OCI-LY1 (cell line): ENCODE data around the gene C4B.
"Not testable (repeated sequence)": the region's sequence is repeated elsewhere in the genome, so short reads cannot be mapped to it uniquely, and the experiment has no call there.

Experiments used
- H2AFZ ChIP-seq: fragments of 200-600 bp; sonication (generic), shearing (Covaris generic); 2 replicates; pipeline ENCODE4 v1.6.0; 2014; ENCODE audit warnings: antibody characterized with exemption, mild to moderate bottlenecking, low read length
- H3F3A ChIP-seq: fragments of 200-600 bp; sonication (generic), shearing (Covaris generic); 2 replicates; pipeline ENCODE4 v1.6.0; 2014; ENCODE audit warnings: mild to moderate bottlenecking, antibody characterized with exemption, low read length, moderate library complexity; ENCODE audit not compliant: insufficient read depth
- H3K27ac ChIP-seq: fragments of 200-600 bp; sonication (generic); 2 replicates; pipeline ENCODE4 v1.5.1; 2014; ENCODE audit warnings: low read length, mixed run types, mild to moderate bottlenecking, low read depth; ENCODE audit not compliant: poor library complexity, severe bottlenecking
- H3K27me3 ChIP-seq: fragments of 200-600 bp; sonication (generic); 2 replicates; pipeline ENCODE4 v1.6.0; 2014; ENCODE audit warnings: antibody characterized with exemption, mild to moderate bottlenecking, low read length, moderate library complexity; ENCODE audit not compliant: insufficient read depth
- H3K36me3 ChIP-seq: fragments of 200-600 bp; sonication (generic); 2 replicates; pipeline ENCODE4 v1.6.1; 2014; ENCODE audit warnings: mild to moderate bottlenecking, antibody characterized with exemption, low read length, moderate library complexity, mixed read lengths; ENCODE audit not compliant: insufficient read depth
- H3K4me1 ChIP-seq: fragments of 200-600 bp; sonication (generic); 2 replicates; pipeline ENCODE4 v1.5.1; 2014; ENCODE audit warnings: mild to moderate bottlenecking, low read length, moderate library complexity; ENCODE audit not compliant: insufficient read depth, severe bottlenecking
- H3K4me2 ChIP-seq: fragments of 200-600 bp; sonication (generic), shearing (Covaris generic); 2 replicates; pipeline ENCODE4 v1.6.1; 2014; ENCODE audit warnings: low read length
- H3K4me3 ChIP-seq: fragments of 200-600 bp; sonication (generic); 2 replicates; pipeline ENCODE4 v1.5.1; 2014; ENCODE audit warnings: low read length, low read depth, mild to moderate bottlenecking, mixed read lengths; ENCODE audit not compliant: poor library complexity, severe bottlenecking
- H3K79me2 ChIP-seq: fragments of 200-600 bp; shearing (Covaris generic); 2 replicates; pipeline ENCODE4 v1.6.1; 2016; ENCODE audit warnings: mixed run types, low read length, mixed read lengths; ENCODE audit not compliant: insufficient read depth
- H3K9ac ChIP-seq: fragments of 200-600 bp; sonication (generic), shearing (Covaris generic); 2 replicates; pipeline ENCODE4 v1.6.1; 2014; ENCODE audit warnings: mild to moderate bottlenecking, low read length, mixed read lengths
- H3K9me2 ChIP-seq: fragments of 200-600 bp; sonication (generic), shearing (Covaris generic); 2 replicates; pipeline ENCODE4 v1.6.1; 2014; ENCODE audit warnings: low read depth, mild to moderate bottlenecking, low read length, mixed read lengths
- H3K9me3 ChIP-seq: fragments of 200-600 bp; shearing (Covaris generic); 2 replicates; pipeline ENCODE4 v1.6.1; 2014; ENCODE audit warnings: low read length, mixed read lengths
- H4K20me1 ChIP-seq: fragments of 200-600 bp; sonication (generic), shearing (Covaris generic); 2 replicates; pipeline ENCODE4 v1.6.0; 2016; ENCODE audit warnings: mild to moderate bottlenecking, low read length; ENCODE audit not compliant: insufficient read depth
- CTCF ChIP-seq: fragments of 200-600 bp; sonication (generic), shearing (Covaris generic); IDR thresholded peaks from 2 replicates; pipeline ENCODE4 v1.5.1; 2017; ENCODE audit warnings: mild to moderate bottlenecking, antibody characterized with exemption, low read length, moderate library complexity, mixed read lengths
- EZH2 ChIP-seq: fragments of 200-600 bp; sonication (generic), shearing (Covaris generic); IDR thresholded peaks from 2 replicates; pipeline ENCODE4 v1.8.0; 2017; ENCODE audit warnings: borderline replicate concordance, mixed run types, mild to moderate bottlenecking, antibody characterized with exemption, low read length, moderate library complexity, mixed read lengths

The C4B gene

GRCh38 chr6:31977816-31978431 lies 36.7 kb upstream of the C4B start:
- TF ChIP-seq EZH2 = no peak
- no peak for TF ChIP-seq CTCF
- H3K9me2 ChIP-seq = no peaks in the 10 kb centered on the region
- no peaks in the 10 kb centered on the region for H4K20me1 ChIP-seq
- H3K9ac ChIP-seq = no peak overlapping the region
- H3K4me1 ChIP-seq = peaks cover 7% of the 10 kb centered on the region
- H3F3A ChIP-seq = 0 out of 2 replicates have a peak, but pooled peaks cover 5% of the 10 kb centered on the region
- H3K4me2 ChIP-seq = no peak overlapping the region
- no peak overlapping the region for H2AFZ ChIP-seq
- no peaks in the 10 kb centered on the region for H3K9me3 ChIP-seq
- H3K4me3 ChIP-seq = no peak overlapping the region
- no peaks in the 10 kb centered on the region for H3K27me3 ChIP-seq
- no peaks in the 10 kb centered on the region for H3K36me3 ChIP-seq
- H3K79me2 ChIP-seq = no peaks in the 10 kb centered on the region
- no peak overlapping the region for H3K27ac ChIP-seq

GRCh38 chr6:31978831-31979230 lies 35.8 kb upstream of the C4B start:
- no peaks in the 10 kb centered on the region for H3K36me3 ChIP-seq
- no peak overlapping the region for H2AFZ ChIP-seq
- no peaks in the 10 kb centered on the region for H3K9me3 ChIP-seq
- no peak overlapping the region for H3K27ac ChIP-seq
- H4K20me1 ChIP-seq = no peaks in the 10 kb centered on the region
- H3K27me3 ChIP-seq = no peaks in the 10 kb centered on the region
- no peaks in the 10 kb centered on the region for H3K79me2 ChIP-seq
- H3F3A ChIP-seq = 0 out of 2 replicates have a peak, but pooled peaks cover 5% of the 10 kb centered on the region
- H3K4me2 ChIP-seq = no peak overlapping the region
- no peaks in the 10 kb centered on the region for H3K4me1 ChIP-seq
- no peaks in the 10 kb centered on the region for H3K9me2 ChIP-seq
- no peak for TF ChIP-seq EZH2
- no peak for TF ChIP-seq CTCF
- no peak overlapping the region for H3K9ac ChIP-seq
- no peak overlapping the region for H3K4me3 ChIP-seq

- H3K36me3 ChIP-seq = no peaks in the 10 kb centered on the region
- no peak overlapping the region for H3K27ac ChIP-seq
- no peak overlapping the region for H2AFZ ChIP-seq
- no peaks in the 10 kb centered on the region for H3K9me3 ChIP-seq
- H3K4me1 ChIP-seq = no peaks in the 10 kb centered on the region
- H3K4me3 ChIP-seq = no peak overlapping the region
- 0 out of 2 replicates have a peak, but pooled peaks cover 2% of the 10 kb centered on the region for H3F3A ChIP-seq
- H3K9me2 ChIP-seq = no peaks in the 10 kb centered on the region
- H3K79me2 ChIP-seq = no peaks in the 10 kb centered on the region
- H3K4me2 ChIP-seq = no peak overlapping the region
- H4K20me1 ChIP-seq = no peaks in the 10 kb centered on the region
- no peaks in the 10 kb centered on the region for H3K27me3 ChIP-seq
- no peak overlapping the region for H3K9ac ChIP-seq
- no peak for TF ChIP-seq CTCF
- no peak for TF ChIP-seq EZH2
Measured at GRCh38 chr6:31979238-31979898, 35.2 kb upstream of the C4B start.

GRCh38 chr6:31980195-31980876 lies 34.3 kb upstream of the C4B start:
- not testable (repeated sequence) for H3K4me1 ChIP-seq, H3K4me2 ChIP-seq, H3K27me3 ChIP-seq, H3K9me3 ChIP-seq, H3K9ac ChIP-seq, H3K9me2 ChIP-seq, H3K79me2 ChIP-seq, H3F3A ChIP-seq, H2AFZ ChIP-seq, H3K36me3 ChIP-seq, H3K27ac ChIP-seq, H4K20me1 ChIP-seq, H3K4me3 ChIP-seq

GRCh38 chr6:31980998-31981397 lies 33.6 kb upstream of the C4B start:
- not testable (repeated sequence) for H3K27me3 ChIP-seq, H3K9me2 ChIP-seq, H4K20me1 ChIP-seq, H3K4me3 ChIP-seq, H3K4me2 ChIP-seq, H3F3A ChIP-seq, H3K4me1 ChIP-seq, H3K9ac ChIP-seq, H3K27ac ChIP-seq, H3K9me3 ChIP-seq, H3K36me3 ChIP-seq, H2AFZ ChIP-seq, H3K79me2 ChIP-seq
